ENCODE measurements around the gene DHRSX.
"Not testable (repeated sequence)": the region's sequence is repeated elsewhere in the genome, so short reads cannot be mapped to it uniquely, and the experiment has no call there.

DHRSX gene

DNA sequence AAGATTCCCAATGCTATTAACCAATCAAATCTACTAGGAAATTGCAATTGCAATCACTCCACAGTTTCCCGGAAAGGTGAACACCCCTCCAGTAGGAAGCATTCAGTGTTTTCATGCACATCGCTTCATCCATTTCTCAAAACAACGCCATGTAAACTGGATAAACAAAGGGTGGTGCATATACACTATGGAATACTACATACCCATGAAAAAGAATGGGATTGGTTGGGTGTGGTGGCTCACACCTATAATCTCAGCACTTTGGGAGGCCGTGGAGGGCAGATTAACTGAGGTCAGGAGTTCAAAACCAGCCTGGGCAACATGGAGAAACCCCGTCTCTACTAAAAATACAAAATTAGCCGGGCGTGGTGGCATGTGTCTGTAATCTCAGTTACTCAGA, 29.1 kb downstream of the DHRSX start:
- DNase-seq: no peak

DNA sequence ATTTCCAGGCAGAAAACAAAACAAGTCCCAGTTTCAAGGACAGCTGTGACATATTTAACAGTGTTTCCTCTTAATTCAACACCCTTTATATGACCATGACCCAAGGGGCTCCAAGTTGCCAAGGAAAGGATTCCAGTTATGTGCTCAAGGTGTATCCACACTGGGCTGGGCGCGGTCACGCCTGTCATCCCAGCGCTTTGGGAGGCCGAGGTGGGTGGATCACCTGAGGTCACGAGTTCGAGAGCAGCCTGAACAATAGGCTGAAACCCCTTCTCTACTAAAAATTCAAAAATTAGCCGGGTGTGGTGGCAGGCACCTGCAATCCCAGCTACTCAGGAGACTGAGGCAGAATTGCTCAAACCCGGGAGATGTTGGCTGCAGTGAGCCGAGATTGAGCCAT, 29.6 kb downstream of the DHRSX start:
- DNase-seq: not testable (repeated sequence)

DNA sequence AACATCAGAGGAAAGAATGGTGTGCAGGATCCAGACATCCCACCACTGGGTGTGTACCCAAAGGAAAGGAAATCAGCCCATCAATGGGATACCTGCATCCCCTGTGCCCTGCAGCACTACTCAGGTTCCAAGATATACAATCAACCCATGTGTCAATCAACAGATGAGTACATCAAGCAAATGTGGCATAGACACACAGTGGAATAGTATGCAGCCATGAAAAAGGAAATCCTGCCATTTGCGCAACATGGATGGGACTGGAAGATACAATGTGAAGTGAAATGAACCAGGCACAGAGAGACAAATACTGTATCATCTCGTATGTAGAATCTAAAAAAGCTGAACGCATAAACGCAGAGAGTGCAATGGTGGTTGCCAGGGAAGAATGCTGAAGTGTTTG, 30.9 kb downstream of the DHRSX start:
- not testable (repeated sequence) for DNase-seq

- no peak for DNase-seq
These were observed 31.5 kb downstream of the DHRSX start for GRCh38 chrX:2469196-2469685.

GRCh38 chrX:2468261-2469195, 32.2 kb downstream of the DHRSX start:
- no peak for DNase-seq

DNA sequence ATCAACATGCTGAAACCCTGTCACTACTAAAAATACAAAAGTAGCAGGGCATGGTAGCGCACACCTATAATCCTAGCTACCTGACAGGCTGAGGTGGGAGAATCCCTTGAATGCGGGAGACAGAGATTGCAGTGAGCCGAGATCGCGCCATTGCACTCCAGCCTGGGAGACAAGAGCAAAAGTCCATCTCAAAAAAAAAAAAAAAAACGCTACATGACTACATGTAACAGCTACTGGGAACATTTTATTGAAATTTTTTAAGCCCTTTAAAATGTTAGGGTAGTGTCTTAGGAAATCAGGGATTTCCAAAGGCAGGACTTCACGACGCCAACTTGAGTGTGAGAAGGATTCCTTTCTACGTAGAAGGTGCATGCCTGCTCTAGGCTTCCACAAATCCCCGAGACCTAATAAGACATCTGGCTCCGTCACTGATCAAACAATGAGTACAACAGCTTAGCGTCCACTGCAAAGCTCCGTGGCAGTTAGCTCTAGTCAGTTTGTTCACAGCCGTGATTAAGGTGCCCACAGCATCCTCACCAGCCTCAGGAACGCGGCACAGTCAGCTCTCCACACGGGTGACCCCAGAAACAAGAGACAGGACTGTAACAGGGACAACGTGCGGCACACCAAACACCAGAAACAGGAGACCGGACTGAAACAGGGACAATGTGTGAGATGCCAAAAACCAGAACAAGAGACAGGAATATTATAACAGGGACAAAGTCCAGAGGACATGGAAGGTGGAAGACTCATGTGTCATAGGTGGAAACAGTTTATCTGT, 33.7 kb downstream of the DHRSX start:
- no peak for DNase-seq

GRCh38 chrX:2464677-2465166, 36.1 kb downstream of the DHRSX start:
- DNase-seq: no peak

GRCh38 chrX:2463973-2464676, 36.7 kb downstream of the DHRSX start:
- no peak for DNase-seq

DNA sequence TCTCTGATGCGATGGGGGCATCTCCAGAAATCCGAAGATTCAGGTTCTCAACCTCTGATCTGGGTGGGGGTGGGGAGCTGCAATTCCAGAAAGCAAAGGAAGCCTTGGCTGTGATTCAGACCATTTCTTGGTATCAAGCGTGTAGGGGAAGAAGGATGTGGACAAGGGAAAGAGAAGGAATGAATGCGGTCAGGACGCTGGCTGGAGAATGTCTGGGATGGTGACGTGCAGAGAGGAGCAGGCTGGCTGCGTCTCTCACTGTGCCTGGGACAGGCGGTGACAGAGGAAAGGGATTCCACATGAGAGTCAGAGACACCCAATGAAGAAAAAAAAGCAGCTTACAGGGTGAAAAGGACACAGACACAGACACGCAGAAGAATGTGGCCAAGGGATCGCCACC, 37.3 kb downstream of the DHRSX start:
- DNase-seq: not testable (repeated sequence)

DNA sequence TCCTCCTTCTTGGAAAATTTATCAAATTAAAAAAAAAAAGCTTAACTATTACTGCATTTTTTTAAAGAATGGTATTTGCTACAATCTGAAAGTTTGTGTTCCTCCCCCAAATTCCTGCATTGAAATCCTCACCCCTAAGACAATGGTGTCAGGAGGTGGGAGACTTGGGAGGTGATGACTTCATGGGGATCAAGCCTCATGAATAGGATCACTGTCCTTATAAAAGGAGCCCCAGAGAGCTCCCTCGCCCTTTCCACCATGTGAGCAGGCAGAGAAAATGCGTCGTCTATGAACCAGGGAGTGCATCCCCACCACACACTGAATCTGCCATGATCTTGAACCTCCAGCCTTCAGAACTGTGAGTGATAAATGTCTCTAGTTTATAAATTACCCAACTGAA, 38.0 kb downstream of the DHRSX start:
- no peak for DNase-seq

DNA sequence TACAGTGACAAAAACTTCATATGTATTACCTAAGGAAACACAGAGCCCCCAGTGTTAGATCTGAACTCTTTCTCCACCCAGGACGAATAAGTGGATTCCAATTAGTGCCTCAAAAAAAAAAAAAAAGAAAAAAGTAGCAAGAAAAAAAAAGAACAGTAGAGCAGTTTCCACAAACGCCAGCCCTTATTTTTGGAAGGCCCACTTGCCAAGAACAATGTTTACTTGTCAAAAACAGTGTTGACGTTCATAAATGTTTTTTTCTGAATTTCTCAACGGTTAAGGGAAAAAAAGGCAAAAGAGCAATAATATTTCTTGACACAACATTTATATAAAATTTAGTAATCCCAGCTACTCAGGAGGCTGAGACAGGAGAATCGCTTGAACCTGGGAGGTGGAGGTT, 38.7 kb downstream of the DHRSX start:
- no peak for DNase-seq

DNA sequence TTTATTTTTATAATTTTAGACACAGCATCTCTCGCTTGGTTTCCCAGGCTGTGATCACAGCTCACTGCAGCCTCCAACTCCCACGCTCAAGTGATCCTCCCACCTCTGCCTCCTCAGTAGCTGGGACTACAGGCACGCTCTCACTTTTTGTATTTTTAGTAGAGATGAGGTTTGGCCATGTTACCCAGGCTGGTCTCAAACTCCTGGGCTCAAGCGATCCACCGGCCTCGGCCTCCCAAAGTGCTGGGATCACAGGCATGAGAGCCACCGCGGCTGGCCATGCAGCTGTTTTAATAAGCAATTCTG, 39.1 kb downstream of the DHRSX start:
- no peak for DNase-seq

DNA sequence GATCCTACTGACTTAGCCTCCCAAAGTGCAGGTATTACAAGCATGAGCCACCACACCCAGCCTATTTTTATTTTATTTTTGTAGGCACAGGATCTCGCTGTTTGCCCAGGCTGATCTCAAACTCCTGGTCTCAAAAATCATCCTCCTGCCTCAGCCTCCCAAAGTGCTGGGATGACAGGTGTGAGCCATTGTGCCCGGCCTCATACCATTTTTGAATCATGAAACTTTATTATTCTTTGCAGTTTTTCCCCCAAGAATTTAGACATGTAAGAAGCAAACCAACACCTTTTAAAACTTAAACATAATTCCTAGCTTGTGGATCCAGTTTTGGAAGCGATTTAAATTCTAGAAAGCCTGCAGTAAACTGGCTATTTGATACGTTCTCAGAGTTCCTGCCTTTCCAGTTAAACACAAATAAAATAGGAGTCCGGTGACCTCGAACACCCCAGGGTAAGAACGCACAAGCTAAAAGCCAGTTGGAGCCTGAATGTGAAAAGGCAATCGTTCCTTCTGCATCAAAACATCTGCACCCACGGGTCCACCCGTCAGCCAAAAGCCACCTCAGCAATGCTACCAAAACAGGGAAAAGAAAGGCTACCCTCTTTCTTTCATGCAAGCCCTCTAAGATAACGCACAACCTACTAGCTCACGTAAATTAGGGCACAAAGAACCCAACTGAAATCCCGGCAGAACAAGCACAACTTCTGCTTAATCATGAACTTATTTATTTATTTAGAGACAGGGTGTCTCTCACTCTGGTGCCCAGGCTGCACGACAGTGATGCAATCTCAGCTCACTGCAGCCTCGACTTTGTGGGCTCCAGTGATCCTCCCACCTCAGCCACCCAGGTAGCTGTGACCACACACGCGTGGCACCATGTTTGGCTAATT, 39.7 kb downstream of the DHRSX start:
- not testable (repeated sequence) for DNase-seq

DNA sequence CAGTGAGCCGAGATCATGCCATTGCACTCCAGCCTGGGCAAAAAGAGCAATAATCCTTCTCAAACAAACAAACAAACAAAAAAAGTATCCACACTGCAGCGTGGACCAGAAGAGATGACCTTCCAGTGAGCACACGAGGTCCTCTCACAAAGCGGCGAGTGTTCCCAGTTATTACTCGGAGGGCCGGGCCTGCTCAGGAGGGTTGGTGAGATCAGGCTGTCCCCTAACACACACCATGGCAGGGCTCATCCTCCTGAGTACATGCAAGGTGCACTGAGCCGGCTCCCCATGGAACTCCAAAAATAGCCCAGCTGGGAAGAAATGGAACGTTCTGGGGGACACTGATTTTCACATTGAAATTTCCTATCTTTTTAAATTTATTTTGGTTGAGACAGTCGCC, 40.7 kb downstream of the DHRSX start:
- DNase-seq: not testable (repeated sequence)

GRCh38 chrX:2458309-2458708, 42.5 kb downstream of the DHRSX start:
- DNase-seq: no peak

- DNase-seq: no peak
These were observed 43.3 kb downstream of the DHRSX start for GRCh38 chrX:2457289-2458133.

- not testable (repeated sequence) for DNase-seq
These were observed 44.7 kb downstream of the DHRSX start for GRCh38 chrX:2456091-2456490.

DNA sequence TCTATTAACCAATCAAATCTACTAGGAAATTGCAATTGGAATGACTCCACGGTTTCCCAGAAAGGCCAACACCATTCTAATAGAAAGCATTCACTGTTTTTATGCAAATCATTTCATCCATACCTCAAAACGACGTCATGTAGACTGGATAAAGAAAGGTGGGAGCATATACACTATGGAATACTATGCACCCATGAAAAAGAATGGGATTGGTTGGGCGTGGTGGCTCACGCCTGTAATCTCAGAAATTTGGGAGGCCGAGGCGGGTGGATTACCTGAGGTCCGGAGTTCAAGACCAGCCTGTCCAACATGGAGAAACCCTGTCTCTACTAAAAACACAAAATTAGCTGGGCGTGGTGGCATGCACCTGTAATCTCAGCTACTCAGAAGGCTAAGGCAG, 46.2 kb downstream of the DHRSX start:
- not testable (repeated sequence) for DNase-seq

DNA sequence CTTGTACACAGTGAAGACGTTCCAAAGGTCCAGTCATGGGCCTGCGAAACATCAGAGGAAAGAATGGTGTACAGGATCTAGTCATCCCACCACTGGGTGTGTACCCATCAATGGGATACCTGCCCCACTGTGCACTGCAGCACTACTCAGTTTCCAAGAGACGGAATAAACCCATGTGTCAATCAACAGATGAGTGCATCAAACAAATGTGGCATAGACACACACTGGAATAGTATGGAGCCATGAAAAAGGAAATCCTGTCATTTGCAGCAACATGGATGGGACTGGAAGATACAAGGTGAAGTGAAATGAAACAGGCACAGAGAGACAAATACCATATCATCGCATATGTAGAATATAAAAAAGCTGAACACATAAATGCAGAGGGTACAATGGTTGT, 48.0 kb downstream of the DHRSX start:
- no peak for DNase-seq

DNA sequence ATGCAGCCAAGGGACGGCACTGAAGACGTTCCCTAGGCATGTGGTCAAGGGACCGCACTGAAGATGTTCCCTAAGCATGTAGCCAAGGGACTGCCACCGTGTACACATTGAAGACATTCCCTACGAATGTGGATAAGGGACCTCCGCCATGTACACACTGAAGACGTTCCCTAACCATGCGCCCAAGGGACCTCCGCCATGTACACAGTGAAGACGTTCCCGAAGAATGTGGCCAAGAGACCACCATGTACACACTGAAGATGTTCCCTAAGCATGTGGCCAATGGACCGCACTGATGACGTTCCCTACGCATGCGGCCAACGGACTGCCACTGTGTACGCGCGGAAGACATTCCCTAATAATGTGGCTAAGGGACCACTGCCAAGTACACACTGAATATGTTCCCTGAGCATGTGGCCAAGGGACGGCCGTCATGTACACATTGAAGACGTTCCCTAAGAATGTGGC, 48.4 kb downstream of the DHRSX start:
- no peak for DNase-seq
